Right lobe of liver (tissue), 6 donors: ENCODE measurements around the gene LIN7B. TPM values are rescaled to one million over a fixed set of nuclear protein-coding genes. Genes with fewer than 3 reads are reported as not detected.
"Not testable (repeated sequence)": the region's sequence is repeated elsewhere in the genome, so short reads cannot be mapped to it uniquely, and the experiment has no call there.

Experiments
- ATAC-seq, 4 donors: fragments of 200-7000 bp; cut with Tn5 transposase; one replicate each; pipeline ENCODE4 v1.9.1; 2020; ENCODE audit warnings: mild to moderate bottlenecking in 4 of 4, moderate library complexity in 4 of 4
- DNase-seq, 3 donors: peaks; one replicate each; pipeline ENCODE4 v3.0.0-alpha.2; 2020
- H3K27ac ChIP-seq, 3 donors: fragments of 200-600 bp; one replicate each; pipeline ENCODE4 v1.8.0; 2022
- H3K27me3 ChIP-seq, 2 donors: fragments of 200-600 bp; one replicate each; pipeline ENCODE4 v1.8.0; 2022
- H3K36me3 ChIP-seq, 4 donors: fragments of 200-600 bp; sonication (generic) in 1 of 4; one replicate each; pipeline versions ENCODE4 v1.5.1 to v1.8.0; 2017 to 2022; ENCODE audit warnings: control low read depth in 1 of 4
- H3K4me1 ChIP-seq, 4 donors: fragments of 200-600 bp; sonication (generic) in 1 of 4; one replicate each; pipeline versions ENCODE4 v1.5.1 to v1.8.0; 2017 to 2022; ENCODE audit warnings: control low read depth in 1 of 4
- H3K4me3 ChIP-seq, 3 donors: fragments of 200-600 bp; one replicate each; pipeline ENCODE4 v1.8.0; 2022
- H3K9me3 ChIP-seq, 4 donors: fragments of 200-600 bp; sonication (generic) in 1 of 4; one replicate each; pipeline versions ENCODE4 v1.5.1 to v1.8.0; 2017 to 2022; ENCODE audit warnings: control low read depth in 1 of 4
- POLR2A ChIP-seq: fragments of 450-650 bp; IDR thresholded peaks from one replicate; pipeline ENCODE4 v1.6.1; 2017; ENCODE audit warnings: antibody characterized with exemption, mild to moderate bottlenecking
- WGBS: methylation state at CpG from one replicate; pipeline ENCODE4 v1.1.6; 2018; ENCODE audit warnings: low coverage, low lambda C conversion rate; ENCODE audit not compliant: insufficient coverage; ENCODE audit errors: missing lambda C conversion rate; 5-methylcytosine and 5-hydroxymethylcytosine counted together
- intact Hi-C, 2 donors: fragments of 100-400 bp; cut with DNase I; formaldehyde crosslinking; loops; one replicate each; pipeline versions ENCODE4 v1.11.2 to v1.14.1; 2022
- total RNA-seq, 6 experiments: library from RNA; depleted of rRNA in 2 of 6; stranded (reverse); fragments of >200 nt in 2 of 6; fragmentation: NEBNext Ultra II Directional in 3 of 6; extraction: Animal tissue kit (Norgen Biotek cat#: 25700) in 3 of 6; gene quantifications; one replicate each; pipeline versions ENCODE4 v1.1.0 to v1.2.4, GENCODE V29; 2016 to 2023
- TF ChIP-seq, protein P1 (sequence below), 4 donors: fragments of 200-600 bp in 3 of 4; fragments of 450-650 bp in 1 of 4; IDR thresholded peaks; one replicate each; pipeline versions ENCODE4 v1.5.1 to v1.8.0; 2016 to 2022; ENCODE audit warnings: antibody characterized with exemption in 4 of 4, mild to moderate bottlenecking in 2 of 4
- donor health status: DM: no; HTN: yes; CAD: no.
- donor health status: DM: no; HTN: no; CAD: no.
- donor health status: DM: no; HTN: no; CAD: no.
- donor health status: DM: no; HTN: yes; CAD: no.
- donor health status: DM: no; HTN: yes; CAD: no.

LIN7B gene
- total RNA-seq, 6 experiments from 2014 or later = 1.5 to 4.3 (median 2.4) TPM

GRCh38 chr19:49120325-49120683 lies 6.1 kb downstream of the LIN7B start:
- intact Hi-C loops = no loop called here
- peaks cover 0 to 19% (median 8%) of the 10 kb centered on the region in 4 donors for H3K4me1 ChIP-seq
- no peak overlapping the region for H3K27ac ChIP-seq
- H3K27me3 ChIP-seq = no peaks in the 10 kb centered on the region
- DNase-seq (no peak), ATAC-seq (no peak)
- no peaks in the 10 kb centered on the region for H3K9me3 ChIP-seq
- WGBS = 17% methylated on average over 6 of the region's 16 CpGs
- no peaks in the 10 kb centered on the region for H3K36me3 ChIP-seq
- no peak overlapping the region for H3K4me3 ChIP-seq
- no peak for TF ChIP-seq POLR2A
- TF ChIP-seq, protein P1, sequence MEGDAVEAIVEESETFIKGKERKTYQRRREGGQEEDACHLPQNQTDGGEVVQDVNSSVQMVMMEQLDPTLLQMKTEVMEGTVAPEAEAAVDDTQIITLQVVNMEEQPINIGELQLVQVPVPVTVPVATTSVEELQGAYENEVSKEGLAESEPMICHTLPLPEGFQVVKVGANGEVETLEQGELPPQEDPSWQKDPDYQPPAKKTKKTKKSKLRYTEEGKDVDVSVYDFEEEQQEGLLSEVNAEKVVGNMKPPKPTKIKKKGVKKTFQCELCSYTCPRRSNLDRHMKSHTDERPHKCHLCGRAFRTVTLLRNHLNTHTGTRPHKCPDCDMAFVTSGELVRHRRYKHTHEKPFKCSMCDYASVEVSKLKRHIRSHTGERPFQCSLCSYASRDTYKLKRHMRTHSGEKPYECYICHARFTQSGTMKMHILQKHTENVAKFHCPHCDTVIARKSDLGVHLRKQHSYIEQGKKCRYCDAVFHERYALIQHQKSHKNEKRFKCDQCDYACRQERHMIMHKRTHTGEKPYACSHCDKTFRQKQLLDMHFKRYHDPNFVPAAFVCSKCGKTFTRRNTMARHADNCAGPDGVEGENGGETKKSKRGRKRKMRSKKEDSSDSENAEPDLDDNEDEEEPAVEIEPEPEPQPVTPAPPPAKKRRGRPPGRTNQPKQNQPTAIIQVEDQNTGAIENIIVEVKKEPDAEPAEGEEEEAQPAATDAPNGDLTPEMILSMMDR (IDR thresholded peaks at IDR 0.05) = no peak

DNA sequence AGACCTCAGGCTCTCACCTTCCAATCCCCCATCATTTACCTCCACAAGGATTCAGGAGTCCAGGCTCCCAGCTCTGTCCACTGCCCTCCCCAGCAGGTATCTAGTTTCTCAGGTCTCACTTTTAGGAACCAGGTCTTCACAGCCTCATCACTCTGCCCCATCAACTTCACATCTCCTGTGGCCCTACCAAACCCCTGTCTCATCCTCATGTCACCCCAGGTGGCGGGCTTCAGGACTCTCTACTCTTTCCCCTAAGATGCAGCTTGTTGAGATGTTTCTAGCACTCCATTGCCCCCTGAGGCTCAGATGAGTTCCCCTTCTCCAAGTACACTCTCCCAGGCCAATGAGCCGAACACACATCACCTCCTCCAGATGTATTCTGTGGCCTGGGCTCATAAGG lies 6.7 kb downstream of the LIN7B start:
- peaks cover 0 to 19% (median 8%) of the 10 kb centered on the region in 4 donors for H3K4me1 ChIP-seq
- H3K27ac ChIP-seq = no peak overlapping the region
- 100% methylated on average over 2 of the region's 2 CpGs for WGBS
- no peaks in the 10 kb centered on the region for H3K36me3 ChIP-seq
- H3K27me3 ChIP-seq = no peaks in the 10 kb centered on the region
- DNase-seq = no peak
- no peak for ATAC-seq
- no peak overlapping the region for H3K4me3 ChIP-seq
- H3K9me3 ChIP-seq = no peaks in the 10 kb centered on the region
- intact Hi-C loops = no loop called here
- no peak for TF ChIP-seq POLR2A
- TF ChIP-seq, protein P1 (IDR thresholded peaks at IDR 0.05) = no peak

DNA sequence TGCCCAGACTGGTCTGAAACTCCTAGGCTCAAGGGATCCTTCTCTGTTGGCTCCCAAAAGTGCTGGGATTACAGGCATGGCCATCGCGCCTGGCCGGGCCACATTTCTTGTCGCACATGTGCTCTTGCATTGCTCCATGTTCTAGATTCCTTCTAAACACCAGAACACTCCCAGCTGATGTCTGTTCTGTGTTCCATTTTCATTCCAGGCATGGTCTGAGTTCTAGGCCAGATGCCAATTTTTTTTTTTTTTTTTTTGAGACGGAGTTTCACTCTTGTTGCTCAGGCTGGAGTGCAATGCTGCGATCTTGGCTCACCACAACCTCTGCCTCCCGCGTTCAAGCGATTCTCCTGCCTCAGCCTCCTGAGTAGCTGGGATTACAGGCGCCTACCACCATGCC lies 7.7 kb downstream of the LIN7B start:
- H3K4me1 ChIP-seq = peaks cover 0 to 19% (median 8%) of the 10 kb centered on the region in 4 donors
- ATAC-seq, H3K4me3 ChIP-seq, H3K27ac ChIP-seq, H3K27me3 ChIP-seq, DNase-seq, H3K9me3 ChIP-seq, intact Hi-C loops, H3K36me3 ChIP-seq: not testable (repeated sequence)
- 82% methylated on average over 10 of the region's 10 CpGs for whole genome bisulfite sequencing

DNA sequence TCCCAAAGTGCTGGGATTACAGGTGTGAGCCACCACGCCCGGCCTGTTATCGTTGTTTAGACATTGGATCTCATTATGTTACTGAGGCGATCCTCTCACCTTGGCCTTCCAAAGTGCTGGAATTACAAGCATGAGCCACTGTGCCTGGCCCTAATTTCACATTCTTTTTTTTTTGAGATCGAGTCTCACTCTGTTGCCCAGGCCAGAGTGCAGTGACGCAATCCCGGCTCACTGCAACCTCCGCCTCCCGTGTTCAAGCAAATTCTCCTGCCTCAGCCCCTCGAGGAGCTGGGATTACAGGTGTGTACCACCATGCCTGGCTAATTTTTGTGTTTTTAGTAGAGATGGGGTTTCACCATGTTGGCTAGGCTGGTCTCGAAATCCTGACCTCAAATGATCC lies 9.1 kb downstream of the LIN7B start:
- H3K9me3 ChIP-seq, intact Hi-C loops, ATAC-seq, DNase-seq, H3K27ac ChIP-seq, H3K36me3 ChIP-seq, H3K27me3 ChIP-seq, H3K4me3 ChIP-seq: not testable (repeated sequence)
- 70% methylated on average over 11 of the region's 11 CpGs for WGBS
- H3K4me1 ChIP-seq = peaks cover 0 to 12% (median 4%) of the 10 kb centered on the region in 4 donors

DNA sequence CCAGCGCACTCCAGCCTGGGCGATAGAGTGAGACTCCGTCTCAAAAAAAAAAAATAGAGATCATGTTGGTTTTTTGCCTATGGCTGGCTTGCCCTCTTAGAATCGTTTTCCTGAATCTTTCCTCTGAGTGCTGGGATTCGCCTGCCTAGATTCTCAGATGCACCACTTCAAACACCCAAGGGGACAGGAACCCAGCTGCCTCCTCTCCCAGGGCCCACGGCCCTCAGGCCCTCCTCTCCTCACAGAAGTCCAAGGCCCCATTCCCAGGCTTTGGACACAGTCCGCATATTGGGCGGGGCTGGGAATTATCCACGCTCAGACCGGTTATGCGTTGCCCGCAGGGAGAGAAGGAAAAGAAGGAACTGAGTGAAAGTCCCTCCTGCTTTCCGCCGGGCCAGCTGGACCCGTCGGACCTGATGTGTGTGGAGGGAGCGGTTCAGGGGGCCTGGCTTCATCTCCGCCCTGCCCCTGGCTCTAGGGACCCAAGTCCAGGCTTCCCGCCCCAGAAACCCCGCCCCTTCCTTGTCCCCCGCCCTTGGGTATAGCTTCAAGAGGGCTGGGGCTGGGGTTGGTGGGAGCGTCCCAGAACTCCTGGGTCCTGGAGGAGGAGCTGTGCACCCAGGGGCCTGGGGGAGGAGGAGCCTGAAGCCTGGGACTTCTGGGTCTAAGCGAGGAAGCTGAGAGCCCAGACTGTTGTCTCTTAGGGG lies 11.0 kb downstream of the LIN7B start:
- TF ChIP-seq POLR2A = no peak
- TF ChIP-seq, protein P1 (IDR thresholded peaks at IDR 0.05) = no peak
- ATAC-seq = no peak
- intact Hi-C loops = no loop called here
- H3K4me1 ChIP-seq = peaks cover 0 to 5% (median 0%) of the 10 kb centered on the region in 4 donors
- 61% methylated on average over 6 of the region's 23 CpGs for WGBS
- no peaks in the 10 kb centered on the region for H3K27me3 ChIP-seq
- no peaks in the 10 kb centered on the region for H3K36me3 ChIP-seq
- no peak overlapping the region for H3K27ac ChIP-seq
- H3K9me3 ChIP-seq = no peaks in the 10 kb centered on the region
- DNase-seq = no peak
- H3K4me3 ChIP-seq = no peak overlapping the region
